Esophagus squamous epithelium (tissue), 5 donors: Measurements from ENCODE around the gene USF2. TPM values are rescaled to one million over a fixed set of nuclear protein-coding genes. Genes with fewer than 3 reads are reported as not detected.
A peak's percentile ranks its signal among the peaks of the same experiment; 100 is the strongest.

ENCODE experiments used
- DNase-seq: peaks from one replicate; lab custom pipeline; 2025; lab: John Stamatoyannopoulos, UW
- H3K27ac ChIP-seq, 4 donors: fragments of 200-600 bp; sonication (generic); one replicate each; pipeline ENCODE4 v1.5.1; 2016 to 2019; ENCODE audit warnings: mild to moderate bottlenecking in 1 of 4
- H3K27me3 ChIP-seq, 4 donors: fragments of 200-600 bp; sonication (generic); 1 replicate in 3 of 4; 2 replicates in 1 of 4; pipeline versions ENCODE4 v1.5.1 to v1.6.0; 2017 to 2021; ENCODE audit warnings: antibody characterized with exemption in 1 of 4
- H3K36me3 ChIP-seq, 3 donors: fragments of 200-600 bp; sonication (generic); one replicate each; pipeline ENCODE4 v1.5.1; 2016 to 2019
- H3K4me1 ChIP-seq, 3 donors: fragments of 200-600 bp; sonication (generic); one replicate each; pipeline ENCODE4 v1.5.1; 2017 to 2019
- H3K4me3 ChIP-seq, 4 donors: fragments of 200-600 bp; sonication (generic); 1 replicate in 3 of 4; 2 replicates in 1 of 4; pipeline ENCODE4 v1.5.1; 2016 to 2019; ENCODE audit warnings: mild to moderate bottlenecking in 2 of 4, moderate library complexity in 1 of 4
- H3K9me3 ChIP-seq, 3 donors: fragments of 200-600 bp; sonication (generic); one replicate each; pipeline ENCODE4 v1.5.1; 2016 to 2019
- CTCF ChIP-seq, 6 experiments: fragments of 450-650 bp in 4 of 6; fragments of 200-600 bp in 2 of 6; sonication (generic) in 2 of 6; IDR thresholded peaks; one replicate each; pipeline ENCODE4 v1.5.1; 2016 to 2019; ENCODE audit warnings: antibody characterized with exemption in 6 of 6, mild to moderate bottlenecking in 4 of 6, moderate library complexity in 4 of 6
- POLR2A ChIP-seq, 4 donors: fragments of 450-650 bp; IDR thresholded peaks; one replicate each; pipeline ENCODE4 v1.6.1; 2017; ENCODE audit warnings: antibody characterized with exemption in 4 of 4, mild to moderate bottlenecking in 4 of 4, moderate library complexity in 3 of 4
- WGBS, 2 donors: methylation state at CpG; one replicate each; pipeline ENCODE4 v1.1.5; 2018; 5-methylcytosine and 5-hydroxymethylcytosine counted together
- intact Hi-C: fragments of 100-400 bp; cut with DNase I; formaldehyde crosslinking; loops from one replicate; pipeline ENCODE4 v1.15.0; 2022
- total RNA-seq, 4 donors: library from RNA; depleted of rRNA; stranded (reverse); fragments of >200 nt; gene quantifications; one replicate each; pipeline ENCODE4 v1.1.0, GENCODE V29; 2016
- donor health status: DM: yes; HTN: yes; CAD: no.

Gene USF2
- total RNA-seq, 4 donors from 2014 or later: 56.1 to 79.7 (median 59.0) TPM

GRCh38 chr19:35251456-35251855 is 17.3 kb upstream of the USF2 start:
- Histone ChIP-seq H3K4me3 (no peak overlapping the region), H3K9me3 (no peaks in the 10 kb centered on the region), H3K27ac (no peak overlapping the region), H3K4me1 (peaks cover 0 to 61% (median 3%) of the 10 kb centered on the region in 3 donors), H3K36me3 (peaks cover 0 to 59% (median 0%) of the 10 kb centered on the region in 3 donors), H3K27me3 (peaks cover 0 to 55% (median 0%) of the 10 kb centered on the region in 4 donors)
- TF ChIP-seq CTCF (IDR thresholded peaks at IDR 0.05) (no peak), POLR2A (IDR thresholded peaks at IDR 0.05) (no peak)
- 71 to 79% methylated on average over 2 of the region's 2 CpGs for WGBS, 2 donors
- intact Hi-C loops: no loop called here
- DNase-seq: no peak

- H3K27me3 ChIP-seq: peaks cover 0 to 42% (median 0%) of the 10 kb centered on the region in 4 donors
- no peak for DNase-seq
- H3K4me1 ChIP-seq: peaks cover 0 to 51% (median 3%) of the 10 kb centered on the region in 3 donors
- intact Hi-C loops: no loop called here
- peaks cover 0 to 69% (median 0%) of the 10 kb centered on the region in 3 donors for H3K36me3 ChIP-seq
- WGBS, 2 donors: 85 to 91% methylated on average over 6 of the region's 9 CpGs
- no peaks in the 10 kb centered on the region for H3K9me3 ChIP-seq
- TF ChIP-seq POLR2A (IDR thresholded peaks at IDR 0.05) (no peak), CTCF (IDR thresholded peaks at IDR 0.05) (no peak)
- peak overlapping the region in 2 of 4 donors; percentile 63 for H3K27ac ChIP-seq
- no peak overlapping the region for H3K4me3 ChIP-seq
Observed at GRCh38 chr19:35253316-35254286, 15.2 kb upstream of the USF2 start.

- Histone ChIP-seq H3K4me1 (peaks cover 0 to 41% (median 3%) of the 10 kb centered on the region in 3 donors), H3K9me3 (no peaks in the 10 kb centered on the region), H3K27ac (peak overlapping the region in 3 of 4 donors; percentile 7 to 69 (median 63)), H3K36me3 (peaks cover 0 to 79% (median 0%) of the 10 kb centered on the region in 3 donors), H3K27me3 (peaks cover 0 to 32% (median 0%) of the 10 kb centered on the region in 4 donors), H3K4me3 (no peak overlapping the region)
- no peak for DNase-seq
- no peak for TF ChIP-seq POLR2A (IDR thresholded peaks at IDR 0.05)
- no peak for TF ChIP-seq CTCF (IDR thresholded peaks at IDR 0.05)
- WGBS, 2 donors: 87 to 90% methylated on average over 15 to 16 of the region's 17 CpGs
- intact Hi-C loops: no loop called here
Observed at GRCh38 chr19:35254341-35255297, 14.1 kb upstream of the USF2 start.

GRCh38 chr19:35256566-35256965 is 12.2 kb upstream of the USF2 start:
- WGBS, 2 donors: 41 to 62% methylated on average over 2 of the region's 2 CpGs

More at GRCh38 chr19:35256566-35256965, 12.2 kb upstream of the USF2 start:
- Histone ChIP-seq H3K4me3 (no peak overlapping the region), H3K9me3 (no peaks in the 10 kb centered on the region), H3K36me3 (peaks cover 0 to 78% (median 0%) of the 10 kb centered on the region in 3 donors), H3K27ac (no peak overlapping the region), H3K27me3 (peaks cover 0 to 20% (median 0%) of the 10 kb centered on the region in 4 donors), H3K4me1 (peaks cover 0 to 32% (median 0%) of the 10 kb centered on the region in 3 donors)
- no peak for DNase-seq
- intact Hi-C loops: no loop called here
- TF ChIP-seq POLR2A (IDR thresholded peaks at IDR 0.05) (no peak), CTCF (IDR thresholded peaks at IDR 0.05) (no peak)
